ENCODE data around the gene VSIG2.

- TF ChIP-seq ARNTL (CRISPR knock-in tag; IDR thresholded peaks at IDR 0.05; ENCODE audit: borderline replicate concordance, low read depth) (no peak), ISL1 (CRISPR knock-in tag; IDR thresholded peaks at IDR 0.05) (no peak), SNAI2 (CRISPR knock-in tag; IDR thresholded peaks at IDR 0.05) (no peak), ZFP30 (CRISPR knock-in tag; IDR thresholded peaks at IDR 0.05) (no peak), RARB (CRISPR knock-in tag; IDR thresholded peaks at IDR 0.05) (no peak), CSDC2 (CRISPR knock-in tag; IDR thresholded peaks at IDR 0.05) (no peak)
- TF ChIP-seq, protein P1, sequence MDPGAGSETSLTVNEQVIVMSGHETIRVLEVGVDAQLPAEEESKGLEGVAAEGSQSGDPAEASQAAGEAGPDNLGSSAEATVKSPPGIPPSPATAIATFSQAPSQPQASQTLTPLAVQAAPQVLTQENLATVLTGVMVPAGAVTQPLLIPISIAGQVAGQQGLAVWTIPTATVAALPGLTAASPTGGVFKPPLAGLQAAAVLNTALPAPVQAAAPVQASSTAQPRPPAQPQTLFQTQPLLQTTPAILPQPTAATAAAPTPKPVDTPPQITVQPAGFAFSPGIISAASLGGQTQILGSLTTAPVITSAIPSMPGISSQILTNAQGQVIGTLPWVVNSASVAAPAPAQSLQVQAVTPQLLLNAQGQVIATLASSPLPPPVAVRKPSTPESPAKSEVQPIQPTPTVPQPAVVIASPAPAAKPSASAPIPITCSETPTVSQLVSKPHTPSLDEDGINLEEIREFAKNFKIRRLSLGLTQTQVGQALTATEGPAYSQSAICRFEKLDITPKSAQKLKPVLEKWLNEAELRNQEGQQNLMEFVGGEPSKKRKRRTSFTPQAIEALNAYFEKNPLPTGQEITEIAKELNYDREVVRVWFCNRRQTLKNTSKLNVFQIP (CRISPR knock-in tag; IDR thresholded peaks at IDR 0.05; ENCODE audit: borderline replicate concordance, low read depth), result no peak
- TF ChIP-seq, protein P2, sequence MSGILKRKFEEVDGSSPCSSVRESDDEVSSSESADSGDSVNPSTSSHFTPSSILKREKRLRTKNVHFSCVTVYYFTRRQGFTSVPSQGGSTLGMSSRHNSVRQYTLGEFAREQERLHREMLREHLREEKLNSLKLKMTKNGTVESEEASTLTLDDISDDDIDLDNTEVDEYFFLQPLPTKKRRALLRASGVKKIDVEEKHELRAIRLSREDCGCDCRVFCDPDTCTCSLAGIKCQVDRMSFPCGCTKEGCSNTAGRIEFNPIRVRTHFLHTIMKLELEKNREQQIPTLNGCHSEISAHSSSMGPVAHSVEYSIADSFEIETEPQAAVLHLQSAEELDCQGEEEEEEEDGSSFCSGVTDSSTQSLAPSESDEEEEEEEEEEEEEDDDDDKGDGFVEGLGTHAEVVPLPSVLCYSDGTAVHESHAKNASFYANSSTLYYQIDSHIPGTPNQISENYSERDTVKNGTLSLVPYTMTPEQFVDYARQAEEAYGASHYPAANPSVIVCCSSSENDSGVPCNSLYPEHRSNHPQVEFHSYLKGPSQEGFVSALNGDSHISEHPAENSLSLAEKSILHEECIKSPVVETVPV (CRISPR knock-in tag; IDR thresholded peaks at IDR 0.05), result no peak
- TF ChIP-seq, protein P3, sequence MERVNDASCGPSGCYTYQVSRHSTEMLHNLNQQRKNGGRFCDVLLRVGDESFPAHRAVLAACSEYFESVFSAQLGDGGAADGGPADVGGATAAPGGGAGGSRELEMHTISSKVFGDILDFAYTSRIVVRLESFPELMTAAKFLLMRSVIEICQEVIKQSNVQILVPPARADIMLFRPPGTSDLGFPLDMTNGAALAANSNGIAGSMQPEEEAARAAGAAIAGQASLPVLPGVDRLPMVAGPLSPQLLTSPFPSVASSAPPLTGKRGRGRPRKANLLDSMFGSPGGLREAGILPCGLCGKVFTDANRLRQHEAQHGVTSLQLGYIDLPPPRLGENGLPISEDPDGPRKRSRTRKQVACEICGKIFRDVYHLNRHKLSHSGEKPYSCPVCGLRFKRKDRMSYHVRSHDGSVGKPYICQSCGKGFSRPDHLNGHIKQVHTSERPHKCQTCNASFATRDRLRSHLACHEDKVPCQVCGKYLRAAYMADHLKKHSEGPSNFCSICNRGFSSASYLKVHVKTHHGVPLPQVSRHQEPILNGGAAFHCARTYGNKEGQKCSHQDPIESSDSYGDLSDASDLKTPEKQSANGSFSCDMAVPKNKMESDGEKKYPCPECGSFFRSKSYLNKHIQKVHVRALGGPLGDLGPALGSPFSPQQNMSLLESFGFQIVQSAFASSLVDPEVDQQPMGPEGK (CRISPR knock-in tag; IDR thresholded peaks at IDR 0.05; ENCODE audit: borderline replicate concordance), result no peak
- TF ChIP-seq, protein P4, sequence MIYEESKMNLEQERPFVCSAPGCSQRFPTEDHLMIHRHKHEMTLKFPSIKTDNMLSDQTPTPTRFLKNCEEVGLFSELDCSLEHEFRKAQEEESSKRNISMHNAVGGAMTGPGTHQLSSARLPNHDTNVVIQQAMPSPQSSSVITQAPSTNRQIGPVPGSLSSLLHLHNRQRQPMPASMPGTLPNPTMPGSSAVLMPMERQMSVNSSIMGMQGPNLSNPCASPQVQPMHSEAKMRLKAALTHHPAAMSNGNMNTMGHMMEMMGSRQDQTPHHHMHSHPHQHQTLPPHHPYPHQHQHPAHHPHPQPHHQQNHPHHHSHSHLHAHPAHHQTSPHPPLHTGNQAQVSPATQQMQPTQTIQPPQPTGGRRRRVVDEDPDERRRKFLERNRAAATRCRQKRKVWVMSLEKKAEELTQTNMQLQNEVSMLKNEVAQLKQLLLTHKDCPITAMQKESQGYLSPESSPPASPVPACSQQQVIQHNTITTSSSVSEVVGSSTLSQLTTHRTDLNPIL (CRISPR knock-in tag; IDR thresholded peaks at IDR 0.05; ENCODE audit: low read depth), result no peak
Measured at GRCh38 chr11:124732230-124732629, 19.8 kb downstream of the VSIG2 start.
